DOHH2 (cell line): ENCODE data around the gene GSS.

Source experiments
- H3F3A ChIP-seq: fragments of 200-600 bp; sonication (generic), shearing (Covaris generic); 2 replicates; pipeline ENCODE4 v1.6.0; 2016; ENCODE audit warnings: antibody characterized with exemption, mild to moderate bottlenecking; ENCODE audit not compliant: control insufficient read depth, insufficient read depth
- H3K27ac ChIP-seq: fragments of 200-600 bp; sonication (generic); 2 replicates; pipeline ENCODE4 v1.5.1; 2014; ENCODE audit warnings: low read depth, mild to moderate bottlenecking, low read length, moderate library complexity
- H3K27me3 ChIP-seq: fragments of 200-600 bp; sonication (generic); 2 replicates; pipeline ENCODE4 v1.6.1; 2014; ENCODE audit warnings: mild to moderate bottlenecking, low read length, mixed read lengths; ENCODE audit not compliant: control insufficient read depth
- H3K36me3 ChIP-seq: fragments of 200-600 bp; sonication (generic); 2 replicates; pipeline ENCODE4 v1.6.1; 2014; ENCODE audit warnings: mild to moderate bottlenecking, low read length, moderate library complexity, mixed read lengths; ENCODE audit not compliant: control insufficient read depth
- H3K4me1 ChIP-seq: fragments of 200-600 bp; sonication (generic); 2 replicates; pipeline ENCODE4 v1.6.1; 2014; ENCODE audit warnings: mild to moderate bottlenecking, low read length, mixed read lengths; ENCODE audit not compliant: control insufficient read depth
- H3K4me2 ChIP-seq: fragments of 200-600 bp; sonication (generic); 2 replicates; pipeline ENCODE4 v1.6.0; 2014; ENCODE audit warnings: mild to moderate bottlenecking, low read length, moderate library complexity
- H3K4me3 ChIP-seq: fragments of 200-600 bp; sonication (generic); 2 replicates; pipeline ENCODE4 v1.5.1; 2014; ENCODE audit warnings: mild to moderate bottlenecking, low read length, mixed read lengths
- H3K79me2 ChIP-seq: fragments of 200-600 bp; sonication (generic); 2 replicates; pipeline ENCODE4 v1.6.1; 2014; ENCODE audit warnings: mild to moderate bottlenecking, low read length, mixed read lengths; ENCODE audit not compliant: control insufficient read depth
- H3K9me2 ChIP-seq: fragments of 200-600 bp; sonication (generic); replicated peaks from 2 replicates; pipeline ENCODE4 v1.6.1; 2014; ENCODE audit warnings: mild to moderate bottlenecking, low read length, mixed read lengths; ENCODE audit not compliant: control insufficient read depth
- H3K9me3 ChIP-seq: fragments of 200-600 bp; sonication (generic); 2 replicates; pipeline ENCODE4 v1.6.1; 2014; ENCODE audit warnings: antibody characterized with exemption, low read length, mixed read lengths; ENCODE audit not compliant: control insufficient read depth, insufficient read depth
- H4K20me1 ChIP-seq: fragments of 200-600 bp; sonication (generic); 2 replicates; pipeline ENCODE4 v1.6.0; 2014; ENCODE audit warnings: low read depth, mild to moderate bottlenecking, antibody characterized with exemption, low read length, moderate library complexity; ENCODE audit not compliant: control insufficient read depth, insufficient read depth
- CTCF ChIP-seq: fragments of 200-600 bp; sonication (generic); IDR thresholded peaks from one replicate; pipeline ENCODE4 v1.5.1; 2014; ENCODE audit warnings: antibody characterized with exemption, mild to moderate bottlenecking, low read depth, low read length; ENCODE audit not compliant: poor library complexity, severe bottlenecking
- EZH2phosphoT487 ChIP-seq: fragments of 200-600 bp; sonication (generic); IDR thresholded peaks from 2 replicates; pipeline ENCODE4 v1.6.1; 2017; ENCODE audit warnings: borderline replicate concordance, mild to moderate bottlenecking, antibody characterized with exemption, low read length, moderate library complexity, mixed read lengths

The GSS gene

GRCh38 chr20:35000922-35001595 lies 45.5 kb upstream of the GSS start:
- H3K4me2 ChIP-seq = no peak overlapping the region
- TF ChIP-seq CTCF = no peak
- TF ChIP-seq EZH2phosphoT487 = no peak
- H3K4me3 ChIP-seq = no peak overlapping the region
- H3K27ac ChIP-seq = no peak overlapping the region
- H3K36me3 ChIP-seq = peaks cover 57% of the 10 kb centered on the region
- H3K9me2 ChIP-seq = no peaks in the 10 kb centered on the region
- no peaks in the 10 kb centered on the region for H3K27me3 ChIP-seq
- no peaks in the 10 kb centered on the region for H3K79me2 ChIP-seq
- H4K20me1 ChIP-seq = no peaks in the 10 kb centered on the region
- no peaks in the 10 kb centered on the region for H3F3A ChIP-seq
- no peaks in the 10 kb centered on the region for H3K9me3 ChIP-seq
- H3K4me1 ChIP-seq = no peaks in the 10 kb centered on the region

GRCh38 chr20:35000311-35000921 lies 44.8 kb upstream of the GSS start:
- Histone ChIP-seq H3K27me3 (no peaks in the 10 kb centered on the region), H3K27ac (no peak overlapping the region), H3K9me3 (no peaks in the 10 kb centered on the region), H3F3A (no peaks in the 10 kb centered on the region), H3K4me3 (no peak overlapping the region), H4K20me1 (no peaks in the 10 kb centered on the region), H3K4me2 (no peak overlapping the region), H3K9me2 (no peaks in the 10 kb centered on the region), H3K36me3 (peaks cover 59% of the 10 kb centered on the region), H3K79me2 (no peaks in the 10 kb centered on the region), H3K4me1 (no peaks in the 10 kb centered on the region)
- no peak for TF ChIP-seq EZH2phosphoT487
- TF ChIP-seq CTCF = no peak

GRCh38 chr20:34999782-35000181 lies 44.2 kb upstream of the GSS start:
- Histone ChIP-seq H3K79me2 (no peaks in the 10 kb centered on the region), H3K27ac (no peak overlapping the region), H3K4me2 (no peak overlapping the region), H3K9me3 (no peaks in the 10 kb centered on the region), H4K20me1 (no peaks in the 10 kb centered on the region), H3K4me3 (no peak overlapping the region), H3K36me3 (peaks cover 52% of the 10 kb centered on the region), H3K27me3 (no peaks in the 10 kb centered on the region), H3K9me2 (no peaks in the 10 kb centered on the region), H3K4me1 (no peaks in the 10 kb centered on the region), H3F3A (no peaks in the 10 kb centered on the region)
- TF ChIP-seq EZH2phosphoT487 = no peak
- no peak for TF ChIP-seq CTCF
